A204.1 (cell line): ENCODE data around the gene DNASE1.
"Not testable (repeated sequence)": the region's sequence is repeated elsewhere in the genome, so short reads cannot be mapped to it uniquely, and the experiment has no call there.

Source experiments
- FAIRE-seq: peaks from 2 replicates; lab custom pipeline; 2012; peaks lifted over from hg19 to GRCh38; lab: Jason Lieb, UNC

The DNASE1 gene

DNA sequence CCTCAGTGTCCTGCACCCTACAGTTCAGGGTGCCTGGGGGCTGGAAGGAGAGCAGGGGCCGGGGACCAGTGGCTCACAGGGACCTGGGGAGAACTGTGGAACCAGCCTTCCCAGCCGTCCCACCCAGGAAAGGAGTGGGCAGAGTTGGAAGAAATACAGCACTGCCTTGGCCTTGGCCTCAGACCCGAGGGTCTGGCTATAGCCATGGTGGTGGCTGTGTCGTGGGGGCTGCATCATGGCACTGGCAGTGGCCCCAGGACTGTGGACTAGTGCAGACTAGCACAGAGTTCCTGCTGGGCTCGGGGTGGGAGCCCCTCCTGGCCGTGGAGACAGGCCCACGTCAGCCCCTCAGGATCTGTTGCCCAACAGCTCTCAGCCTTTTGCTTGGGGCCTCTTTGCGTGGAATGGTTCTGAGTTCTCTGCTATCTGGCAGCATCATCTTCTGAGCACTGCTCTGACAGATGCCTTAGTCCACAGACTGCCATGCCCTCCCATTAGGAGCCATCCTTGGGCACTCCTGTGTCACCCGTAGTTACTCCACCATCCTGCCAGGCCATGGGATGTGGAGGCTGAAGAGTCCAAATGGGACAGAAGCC, 12.6 kb upstream of the DNASE1 start:
- FAIRE-seq: no peak

DNA sequence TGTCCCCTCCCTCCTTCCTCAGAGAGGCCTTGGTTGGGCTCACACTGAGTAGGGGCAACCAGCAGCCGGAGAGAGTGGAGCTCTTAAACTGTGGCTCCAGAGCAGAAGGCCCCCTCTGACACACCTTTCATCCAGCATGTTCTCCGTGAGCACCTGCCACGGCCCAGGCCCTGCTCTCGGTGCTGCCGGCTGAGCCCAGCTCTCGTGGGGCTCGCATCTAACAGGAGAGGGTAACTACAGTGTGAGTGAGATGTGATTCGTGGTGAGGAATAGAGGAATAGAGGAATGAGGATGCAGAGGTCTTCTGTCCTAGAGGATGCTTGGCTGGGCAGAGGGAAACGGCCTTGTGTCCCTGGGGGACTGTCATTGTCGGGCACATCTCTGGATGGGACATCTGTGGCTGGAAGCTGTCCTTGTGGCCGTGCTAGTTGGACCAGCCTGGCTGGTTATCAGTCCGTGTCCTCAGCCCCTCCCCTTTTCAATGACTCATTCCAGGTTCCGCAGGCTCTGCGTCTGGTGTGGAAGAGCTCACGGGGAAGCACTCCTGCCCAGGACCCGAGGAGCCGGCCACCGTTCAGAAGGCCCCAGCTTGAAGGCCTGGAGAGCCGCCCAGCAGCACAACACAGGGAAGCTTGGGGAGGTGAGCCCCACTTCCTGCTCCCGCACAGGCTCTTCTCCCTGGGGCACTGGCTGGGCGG, 11.9 kb upstream of the DNASE1 start:
- FAIRE-seq: no peak

DNA sequence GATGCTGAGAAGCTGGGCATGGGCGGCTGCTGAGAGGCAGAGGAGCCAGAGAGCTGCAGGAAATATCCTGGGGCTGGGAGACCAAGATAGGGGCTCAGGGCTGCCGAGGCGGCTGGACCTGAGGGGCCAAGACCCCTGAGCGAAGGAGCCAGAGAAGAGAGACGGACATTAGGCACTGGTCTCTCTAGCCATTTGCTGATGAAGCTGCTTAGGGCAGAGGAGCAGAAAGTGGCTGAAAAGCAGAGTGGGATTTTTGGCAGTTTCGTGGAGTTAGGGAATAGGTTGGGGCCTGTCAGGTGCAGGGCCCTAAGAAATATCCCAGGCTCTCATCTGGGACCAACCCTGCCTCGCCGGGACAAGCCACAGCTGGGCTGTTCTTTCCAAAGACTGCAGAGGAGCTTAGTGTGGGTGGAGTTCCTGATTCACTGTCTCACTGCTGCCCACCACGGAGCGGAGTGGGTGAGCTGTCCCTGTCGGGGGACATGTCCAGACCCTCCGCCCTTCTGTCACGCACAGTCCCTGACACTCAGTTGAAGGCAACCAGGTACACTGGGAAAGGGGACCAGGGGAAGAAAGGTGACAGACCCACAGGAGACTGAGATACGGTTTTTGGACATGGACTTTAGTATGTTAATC, 11.3 kb upstream of the DNASE1 start:
- FAIRE-seq: no peak

DNA sequence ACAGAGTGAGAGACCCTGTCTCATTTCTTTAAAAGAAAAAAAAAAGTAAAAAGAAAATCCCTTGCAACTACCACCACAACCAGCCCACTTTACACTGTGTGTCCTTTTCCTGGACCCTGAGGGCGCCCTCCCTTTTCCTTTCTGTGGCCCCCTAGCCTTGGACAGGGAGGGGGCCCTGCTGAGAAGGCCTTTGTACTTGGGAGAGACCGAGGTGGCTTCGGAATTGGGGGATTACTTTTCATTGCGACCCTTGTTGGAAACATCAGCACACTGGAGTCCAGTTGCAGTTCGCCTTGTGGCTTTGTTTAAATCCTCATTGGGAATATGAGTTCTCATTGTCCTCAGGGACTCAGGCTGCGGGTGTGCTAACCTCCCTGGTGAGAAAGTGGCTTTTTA, 9.4 kb upstream of the DNASE1 start:
- FAIRE-seq: no peak

DNA sequence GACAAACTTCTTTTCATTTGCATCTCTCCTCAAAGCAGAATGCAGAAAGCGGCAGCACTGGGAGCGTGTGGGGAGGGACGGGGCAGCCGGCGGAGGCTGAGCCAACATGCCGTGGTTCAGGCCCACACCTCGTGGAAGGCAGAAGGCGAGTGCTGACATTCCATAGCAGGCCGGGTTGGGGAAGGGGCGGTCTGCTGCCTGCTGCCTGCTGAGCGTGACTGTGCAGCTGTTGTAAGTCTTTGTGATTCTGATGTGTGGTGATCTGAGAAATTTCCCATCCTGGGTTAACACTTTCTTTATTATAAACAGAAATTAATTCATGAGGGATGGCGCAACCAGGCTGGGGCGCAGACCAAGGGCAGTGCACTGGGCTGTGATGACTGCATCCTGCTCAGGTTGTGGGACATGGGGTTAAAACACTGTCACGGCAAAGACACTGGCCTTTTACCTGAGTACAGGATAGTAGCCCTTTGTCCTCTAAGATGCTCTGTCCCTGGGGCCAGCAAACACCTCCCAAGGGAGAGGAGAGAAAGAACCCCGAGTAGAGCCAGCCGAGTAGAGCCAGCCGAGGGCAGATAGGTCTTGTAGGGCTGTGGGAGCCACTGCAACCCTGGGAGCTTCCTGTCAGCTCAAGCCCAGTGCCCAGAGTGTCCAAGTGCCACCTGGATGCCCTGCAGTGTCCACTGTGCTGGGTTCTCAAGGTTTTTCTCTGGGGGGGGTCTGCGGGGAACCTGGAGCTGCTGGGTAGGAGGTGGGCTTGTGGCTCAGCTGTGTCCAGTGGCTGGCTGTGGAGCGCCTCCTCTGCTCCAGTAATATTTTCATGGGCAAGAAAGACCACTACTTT, 8.8 kb upstream of the DNASE1 start:
- FAIRE-seq: no peak

DNA sequence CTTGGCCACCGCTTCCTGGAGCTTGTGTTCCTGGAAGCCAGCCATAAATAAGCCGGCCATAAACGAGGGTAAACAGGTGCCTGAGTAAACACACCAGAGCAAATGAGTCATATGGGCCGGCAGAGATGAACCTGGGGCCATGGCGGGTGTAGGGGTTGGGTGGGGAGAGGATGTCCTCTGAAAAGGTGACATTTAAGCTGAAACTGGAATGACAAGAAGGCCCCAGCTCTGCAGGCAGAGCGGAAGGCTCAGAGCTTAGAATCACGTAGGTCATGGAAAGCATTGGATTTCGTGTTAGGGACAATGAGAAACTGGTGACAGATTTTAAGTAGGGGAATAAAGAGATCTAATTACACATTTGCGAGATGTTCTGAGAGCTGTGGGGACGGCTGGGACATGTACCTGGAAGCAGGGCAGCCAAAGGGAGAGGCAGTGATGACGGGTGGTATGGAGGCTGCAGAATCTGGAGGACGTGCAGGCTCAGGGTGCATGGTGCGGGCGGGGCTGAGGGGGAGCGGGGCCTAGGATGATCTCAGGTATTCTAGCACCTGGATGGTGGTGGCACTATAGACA, 8.1 kb upstream of the DNASE1 start:
- FAIRE-seq: no peak

DNA sequence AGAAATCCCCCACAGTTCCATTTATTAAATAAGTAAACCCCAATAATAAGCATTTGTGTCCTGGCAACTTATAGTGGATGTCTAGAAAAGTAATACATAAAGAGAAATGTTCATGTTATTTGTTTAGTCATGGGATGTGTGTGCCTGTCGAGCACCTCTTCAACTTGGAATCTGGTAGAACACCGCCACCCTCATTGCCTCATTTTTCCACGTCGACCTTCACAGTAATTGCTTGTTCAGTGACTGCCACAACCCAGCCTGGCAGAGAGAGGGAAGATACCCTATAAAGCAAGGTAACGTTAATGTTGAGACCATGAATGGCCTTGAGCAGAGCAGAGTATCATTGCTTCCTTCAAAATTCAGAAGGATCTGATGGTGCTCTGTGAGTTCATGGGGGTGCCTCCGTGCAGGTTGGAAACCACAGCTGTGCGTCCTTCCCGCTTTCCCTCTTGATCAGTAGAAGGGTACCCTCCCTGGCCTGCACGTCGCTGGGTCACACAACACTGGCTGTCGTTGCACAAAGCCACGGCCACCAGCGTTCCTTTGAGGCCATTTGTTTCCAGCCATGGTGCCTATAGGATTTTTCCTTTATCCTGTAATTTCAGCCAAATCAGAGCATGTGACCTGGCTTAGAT, 3.7 kb upstream of the DNASE1 start:
- no peak for FAIRE-seq

DNA sequence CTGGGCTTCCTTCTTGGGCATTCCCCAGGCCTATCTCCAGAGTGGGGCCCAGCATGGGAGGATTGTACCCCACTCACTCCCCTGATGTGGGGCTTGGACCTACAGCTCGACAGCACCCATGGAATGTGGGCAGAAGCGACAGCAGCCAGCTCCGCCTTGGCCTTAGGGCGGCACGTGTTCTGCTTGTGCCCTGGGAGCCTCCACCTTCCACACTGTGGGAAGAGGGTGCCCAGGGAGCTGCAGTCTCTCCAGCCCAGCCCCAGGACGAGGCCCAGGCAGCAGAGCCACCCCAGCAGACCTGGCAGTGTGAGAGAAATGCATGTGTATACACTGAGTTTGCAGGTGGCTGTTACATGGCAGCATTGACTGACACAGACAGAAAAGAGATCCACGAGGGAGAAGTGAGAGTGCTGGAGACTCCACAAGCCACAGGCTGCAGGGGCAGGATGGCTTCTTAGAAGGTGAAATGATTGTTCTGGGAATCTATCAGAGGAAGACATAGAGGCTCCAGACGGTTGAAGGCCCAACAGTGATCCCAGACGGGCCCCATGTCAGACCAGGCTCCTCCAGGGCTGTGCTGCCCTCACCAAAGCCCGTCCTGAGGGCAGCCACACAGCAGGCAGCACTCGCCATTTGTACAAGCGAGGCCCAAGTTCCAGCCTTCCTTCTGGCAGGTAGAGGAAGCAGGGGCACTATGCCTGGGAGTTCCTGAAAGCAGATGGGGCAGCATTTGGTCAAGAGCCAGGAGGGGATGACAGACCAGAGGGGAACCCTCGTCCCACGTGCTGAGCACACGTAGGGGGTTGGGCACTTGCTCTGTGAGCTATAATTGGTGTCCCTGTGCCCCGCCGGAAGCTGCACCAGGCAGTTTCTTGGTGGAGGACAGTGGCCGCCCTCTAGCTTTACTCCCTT, 2.8 kb upstream of the DNASE1 start:
- no peak for FAIRE-seq

DNA sequence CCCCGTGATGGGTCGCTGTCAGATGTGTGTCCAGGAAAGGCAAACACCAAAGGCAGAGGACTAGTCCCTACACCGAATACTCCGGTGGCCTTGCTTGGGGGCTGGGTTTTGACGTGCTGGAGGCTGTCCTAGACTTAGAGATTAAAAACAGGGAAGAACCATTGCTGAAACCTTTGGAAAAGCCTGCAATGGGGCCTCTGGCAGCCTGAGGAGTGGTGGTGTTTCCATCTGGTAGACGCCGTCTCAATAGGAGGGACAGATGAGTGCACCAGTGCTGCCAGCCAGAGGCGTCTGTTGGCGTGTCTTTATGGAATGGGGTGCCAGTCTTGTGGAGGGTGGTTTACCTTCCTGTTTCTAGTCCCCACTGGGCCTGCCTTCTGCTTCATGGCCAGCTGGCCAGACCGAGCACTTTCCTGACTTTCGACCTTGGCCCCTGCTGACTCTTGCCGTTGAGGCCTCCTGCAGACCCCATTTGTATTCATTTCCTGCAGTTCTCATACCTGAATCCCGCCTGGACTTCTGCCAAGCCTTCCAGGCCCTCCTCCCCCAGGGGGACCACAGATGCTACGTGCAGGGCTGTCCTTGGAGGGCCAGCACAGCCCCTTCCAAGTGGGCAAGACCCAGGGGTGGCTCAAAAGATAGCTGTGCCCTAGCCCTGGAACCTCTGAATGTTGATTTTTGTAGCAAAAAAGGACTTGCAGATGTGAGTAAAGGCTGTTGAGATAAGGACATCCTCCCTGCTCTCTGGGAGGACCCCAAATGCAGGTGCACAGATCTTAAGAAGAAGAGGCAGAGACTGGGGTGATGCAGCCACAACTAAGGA, 1.9 kb upstream of the DNASE1 start:
- no peak for FAIRE-seq

DNA sequence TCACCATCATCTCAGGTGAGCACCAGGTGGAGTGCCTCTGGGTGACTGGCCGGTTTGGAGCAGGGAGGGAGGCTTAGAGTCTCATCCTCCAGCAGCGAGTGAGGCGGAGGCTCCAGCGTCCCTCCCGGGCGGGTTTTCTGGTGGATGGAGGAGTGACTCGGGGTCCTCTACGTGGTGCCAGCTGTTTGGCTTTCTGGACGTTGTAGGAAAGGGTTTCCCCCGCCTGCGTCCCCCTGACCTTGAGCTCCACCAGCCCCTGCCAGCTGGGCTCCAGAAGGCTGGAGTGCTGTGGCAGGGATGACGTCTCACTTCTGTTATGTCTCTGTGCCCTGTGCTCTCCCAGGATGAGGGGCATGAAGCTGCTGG, 522 bp downstream of the DNASE1 start:
- no peak for FAIRE-seq

DNA sequence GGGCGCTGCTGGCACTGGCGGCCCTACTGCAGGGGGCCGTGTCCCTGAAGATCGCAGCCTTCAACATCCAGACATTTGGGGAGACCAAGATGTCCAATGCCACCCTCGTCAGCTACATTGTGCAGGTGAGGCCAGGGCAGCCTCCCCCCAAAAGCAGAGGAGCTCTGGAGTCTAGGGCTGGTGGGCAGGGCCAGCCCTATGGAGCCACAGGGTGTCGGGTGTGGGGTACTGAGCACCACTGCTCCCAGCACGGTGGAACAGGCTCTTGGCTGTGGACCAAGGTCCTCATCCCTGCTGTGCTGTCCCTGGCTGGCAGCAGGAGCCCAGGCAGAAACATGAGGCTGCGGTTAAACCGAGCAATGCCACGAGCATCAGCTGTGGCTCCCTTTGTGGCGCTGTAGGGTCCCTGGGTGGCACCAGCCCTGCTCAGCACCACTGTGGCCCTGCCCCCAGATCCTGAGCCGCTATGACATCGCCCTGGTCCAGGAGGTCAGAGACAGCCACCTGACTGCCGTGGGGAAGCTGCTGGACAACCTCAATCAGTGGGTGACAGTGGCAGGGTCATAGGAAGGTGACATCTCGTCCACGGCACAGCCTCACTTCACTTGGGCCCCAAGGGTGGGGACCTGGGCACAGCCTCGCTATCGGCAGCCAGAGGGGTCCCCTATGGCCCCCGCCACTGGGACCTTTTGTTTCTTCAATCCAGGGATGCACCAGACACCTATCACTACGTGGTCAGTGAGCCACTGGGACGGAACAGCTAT, 1.1 kb downstream of the DNASE1 start:
- no peak for FAIRE-seq

DNA sequence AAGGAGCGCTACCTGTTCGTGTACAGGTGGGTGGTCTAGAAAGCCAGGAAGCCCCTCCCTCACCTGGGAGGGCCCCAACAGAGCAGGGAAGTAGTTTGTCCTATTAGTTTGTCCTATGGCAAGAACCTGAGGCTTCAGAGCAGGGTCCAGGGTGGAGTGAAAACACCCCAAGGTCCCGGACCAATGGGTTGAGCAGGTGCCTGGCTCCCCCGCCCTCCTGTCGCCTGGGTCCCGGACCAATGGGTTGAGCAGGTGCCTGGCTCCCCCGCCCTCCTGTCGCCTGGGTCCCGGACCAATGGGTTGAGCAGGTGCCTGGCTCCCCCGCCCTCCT, 1.6 kb downstream of the DNASE1 start:
- FAIRE-seq: not testable (repeated sequence)

DNA sequence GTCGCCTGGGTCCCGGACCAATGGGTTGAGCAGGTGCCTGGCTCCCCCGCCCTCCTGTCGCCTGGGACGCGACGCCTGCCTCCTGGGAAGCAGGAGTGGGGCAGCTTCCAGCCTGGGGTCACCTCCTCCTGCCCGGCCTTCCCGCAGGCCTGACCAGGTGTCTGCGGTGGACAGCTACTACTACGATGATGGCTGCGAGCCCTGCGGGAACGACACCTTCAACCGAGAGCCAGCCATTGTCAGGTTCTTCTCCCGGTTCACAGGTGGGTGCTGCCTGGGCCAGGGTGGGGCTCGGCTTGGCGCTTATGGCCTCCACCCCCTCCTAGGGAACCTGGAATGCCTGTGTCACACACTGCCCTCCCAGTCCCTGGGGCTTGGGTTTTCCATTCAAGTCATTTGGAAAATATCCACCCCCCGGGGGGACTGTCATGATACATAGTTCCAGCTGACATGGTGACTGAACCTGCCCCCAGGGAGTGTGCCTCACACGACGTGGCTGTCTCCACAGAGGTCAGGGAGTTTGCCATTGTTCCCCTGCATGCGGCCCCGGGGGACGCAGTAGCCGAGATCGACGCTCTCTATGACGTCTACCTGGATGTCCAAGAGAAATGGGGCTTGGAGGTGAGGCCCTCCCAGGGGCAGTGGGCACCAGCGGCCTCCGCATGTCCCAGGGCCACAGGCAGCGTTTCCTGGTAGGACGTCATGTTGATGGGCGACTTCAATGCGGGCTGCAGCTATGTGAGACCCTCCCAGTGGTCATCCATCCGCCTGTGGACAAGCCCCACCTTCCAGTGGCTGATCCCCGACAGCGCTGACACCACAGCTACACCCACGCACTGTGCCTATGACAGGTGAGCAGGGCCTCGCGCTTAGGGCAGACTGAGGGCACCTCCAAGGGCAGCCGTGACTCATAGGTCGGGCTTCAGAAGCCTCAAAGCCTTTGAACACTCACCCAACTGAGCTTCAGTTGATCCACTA, 2.3 kb downstream of the DNASE1 start:
- no peak for FAIRE-seq

DNA sequence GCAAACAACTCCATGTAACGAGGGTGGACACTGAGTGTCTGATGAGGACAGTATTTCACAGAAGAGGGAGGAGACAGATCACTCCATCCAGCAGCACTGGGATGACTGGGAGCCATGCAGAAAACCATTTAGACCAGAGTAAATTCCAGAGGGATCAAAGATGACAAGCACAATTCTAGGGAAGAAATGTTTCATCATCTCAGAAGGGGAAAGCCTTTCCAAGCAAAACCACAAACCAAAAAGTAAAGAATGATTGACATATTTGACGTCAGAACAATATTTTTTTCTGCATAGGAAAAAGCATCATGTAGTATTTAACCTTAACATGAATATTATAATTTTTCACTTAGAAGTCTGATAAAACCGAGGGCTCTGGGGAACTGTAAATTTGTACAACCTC, 4.8 kb downstream of the DNASE1 start:
- no peak for FAIRE-seq

DNA sequence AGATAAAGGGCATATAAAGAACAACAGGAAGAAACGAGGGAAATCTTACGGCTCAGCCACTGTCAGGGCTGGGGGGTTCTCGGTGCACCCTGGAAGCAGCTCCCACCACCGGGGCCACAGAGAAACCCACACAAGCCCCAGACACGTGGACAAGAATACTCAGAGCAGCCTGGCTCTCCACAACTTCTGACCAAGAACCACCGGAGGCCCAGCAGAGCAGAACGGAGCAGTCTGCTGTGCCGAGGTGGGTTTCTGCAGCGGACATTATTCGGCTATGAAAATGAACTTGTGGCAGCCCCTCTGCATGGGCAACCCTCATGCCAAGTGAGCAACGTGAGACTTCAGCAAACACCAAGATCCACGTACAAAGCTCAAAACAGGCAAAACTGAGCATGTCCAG, 6.8 kb downstream of the DNASE1 start:
- FAIRE-seq: no peak

DNA sequence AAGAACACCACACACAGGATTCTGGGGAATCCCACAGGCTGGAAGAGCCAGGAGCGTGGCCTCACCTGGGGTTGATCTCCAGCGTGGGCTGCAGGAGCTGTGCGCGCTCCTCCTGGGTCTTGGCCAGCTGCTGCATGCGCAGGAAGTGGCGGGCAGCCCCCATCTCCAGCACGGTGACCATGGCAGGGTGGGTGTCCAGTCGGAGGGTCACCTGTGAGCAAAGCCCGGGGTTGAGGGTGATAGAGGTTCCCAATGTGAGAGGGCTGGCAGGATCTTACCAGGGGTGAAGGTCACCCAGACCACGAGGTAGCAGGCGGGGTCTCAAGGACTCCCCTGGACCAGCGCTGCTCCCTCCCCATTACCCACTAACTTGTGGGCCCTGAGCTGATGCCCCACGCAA, 7.4 kb downstream of the DNASE1 start:
- FAIRE-seq: no peak

DNA sequence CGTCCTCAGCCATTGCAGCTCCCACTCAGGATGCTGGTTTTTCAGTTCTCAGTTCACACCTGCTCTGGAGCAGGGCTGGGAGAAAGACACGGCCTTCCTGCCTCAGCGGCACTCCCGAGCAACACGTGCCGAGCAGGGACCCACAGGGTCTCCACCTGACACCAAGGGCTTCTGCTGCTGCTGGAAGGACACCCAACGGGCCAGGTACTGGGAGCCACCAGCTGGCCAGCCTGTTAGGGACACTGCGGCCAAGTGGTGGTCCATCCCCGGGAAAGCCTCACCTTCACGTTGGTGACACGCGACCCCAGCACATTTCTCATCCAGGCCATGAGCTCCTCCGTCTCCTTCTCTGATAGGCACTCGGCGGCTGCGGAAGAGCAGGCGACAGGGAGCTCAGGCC, 8.1 kb downstream of the DNASE1 start:
- no peak for FAIRE-seq

DNA sequence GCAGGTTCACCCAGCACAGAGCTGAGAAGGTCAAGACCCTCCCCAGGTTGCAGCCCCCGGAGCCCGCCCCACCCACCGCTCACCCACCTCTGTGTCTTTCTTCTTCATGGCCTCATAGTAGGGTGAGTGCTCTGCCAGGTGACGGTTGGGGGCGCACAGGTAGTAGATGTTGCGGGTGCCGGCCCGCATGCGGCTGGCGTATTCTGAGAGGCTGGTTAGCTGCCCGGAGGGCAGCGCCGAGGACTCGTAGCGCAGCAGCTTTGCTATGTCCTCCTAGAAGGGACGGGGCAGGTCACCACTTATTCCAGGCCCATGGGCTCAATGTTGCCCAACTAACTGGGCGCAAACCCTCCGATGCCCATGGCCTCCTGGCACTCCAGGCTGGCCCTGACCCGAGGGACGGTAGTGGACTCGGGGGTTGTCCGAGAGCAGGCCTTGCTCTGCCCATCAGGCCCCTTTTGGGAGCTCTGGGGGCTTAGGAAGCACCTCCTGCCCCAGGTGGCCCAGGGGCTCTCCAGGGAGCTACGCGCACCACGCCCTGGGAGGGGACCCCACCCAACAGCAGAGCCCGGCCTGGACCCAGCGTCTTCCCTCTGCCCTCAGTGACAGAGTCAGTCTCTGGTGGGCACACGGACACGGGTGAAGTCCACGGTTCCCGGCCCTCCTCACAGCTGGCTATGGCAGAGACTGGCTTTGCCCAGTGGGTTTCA, 9.9 kb downstream of the DNASE1 start:
- FAIRE-seq: no peak
